Esophagus muscularis mucosa (tissue), 4 donors: ENCODE measurements around the gene TARDBP. TPM values are rescaled to one million over a fixed set of nuclear protein-coding genes. Genes with fewer than 3 reads are reported as not detected.

Experiments used
- DNase-seq: peaks from one replicate; pipeline ENCODE4 v3.0.0-alpha.2; 2017; ENCODE audit errors: extremely low spot score
- H3K27ac ChIP-seq, 4 donors: fragments of 200-600 bp; sonication (generic); replicated peaks in 1 of 4; 1 replicate in 3 of 4; 2 replicates in 1 of 4; pipeline ENCODE4 v1.5.1; 2016 to 2019; ENCODE audit warnings: mild to moderate bottlenecking in 1 of 4
- H3K27me3 ChIP-seq, 4 donors: fragments of 200-600 bp; sonication (generic); one replicate each; pipeline versions ENCODE4 v1.5.1 to v1.6.0; 2016 to 2019
- H3K36me3 ChIP-seq, 4 donors: fragments of 200-600 bp; sonication (generic); one replicate each; pipeline ENCODE4 v1.5.1; 2016 to 2019
- H3K4me1 ChIP-seq, 4 donors: fragments of 200-600 bp; sonication (generic); one replicate each; pipeline ENCODE4 v1.5.1; 2016 to 2019
- H3K4me3 ChIP-seq, 4 donors: fragments of 200-600 bp; sonication (generic); 1 replicate in 2 of 4; 2 replicates in 2 of 4; pipeline ENCODE4 v1.5.1; 2016 to 2019; ENCODE audit warnings: mild to moderate bottlenecking in 4 of 4, moderate library complexity in 1 of 4
- H3K9me3 ChIP-seq, 4 donors: fragments of 200-600 bp; sonication (generic); 1 replicate in 3 of 4; 2 replicates in 1 of 4; pipeline ENCODE4 v1.5.1; 2016 to 2019
- EP300 ChIP-seq: sonication (generic); formaldehyde crosslinking; IDR thresholded peaks from one replicate; pipeline ENCODE4 v1.6.1; 2017; ENCODE audit warnings: antibody characterized with exemption
- POLR2A ChIP-seq: fragments of 450-650 bp; IDR thresholded peaks from one replicate; pipeline ENCODE4 v1.6.1; 2017; ENCODE audit warnings: antibody characterized with exemption, moderate library complexity, mild to moderate bottlenecking, low read depth
- POLR2AphosphoS5 ChIP-seq, 2 donors: sonication (generic); formaldehyde crosslinking; IDR thresholded peaks; one replicate each; pipeline ENCODE4 v1.6.1; 2017; ENCODE audit warnings: antibody characterized with exemption in 2 of 2
- WGBS: methylation state at CpG from one replicate; pipeline ENCODE4 v1.1.5; 2018; 5-methylcytosine and 5-hydroxymethylcytosine counted together
- intact Hi-C: fragments of 100-400 bp; cut with DNase I; formaldehyde crosslinking; loops from one replicate; pipeline ENCODE4 v1.15.1; 2023
- total RNA-seq, 4 donors: library from RNA; depleted of rRNA; stranded (reverse); fragments of >200 nt; gene quantifications; one replicate each; pipeline versions ENCODE4 v1.1.0 to v1.2.1, GENCODE V29; 2016
- TF ChIP-seq, protein P1 (sequence below), 3 experiments: fragments of 200-600 bp in 2 of 3; fragments of 450-650 bp in 1 of 3; sonication (generic) in 2 of 3; IDR thresholded peaks; one replicate each; pipeline ENCODE4 v1.5.1; 2017 to 2019; ENCODE audit warnings: antibody characterized with exemption in 3 of 3, mild to moderate bottlenecking in 2 of 3, moderate library complexity in 1 of 3

TARDBP gene
- total RNA-seq, 4 donors from 2014 or later: 74.9 to 184 (median 137) TPM

DNA sequence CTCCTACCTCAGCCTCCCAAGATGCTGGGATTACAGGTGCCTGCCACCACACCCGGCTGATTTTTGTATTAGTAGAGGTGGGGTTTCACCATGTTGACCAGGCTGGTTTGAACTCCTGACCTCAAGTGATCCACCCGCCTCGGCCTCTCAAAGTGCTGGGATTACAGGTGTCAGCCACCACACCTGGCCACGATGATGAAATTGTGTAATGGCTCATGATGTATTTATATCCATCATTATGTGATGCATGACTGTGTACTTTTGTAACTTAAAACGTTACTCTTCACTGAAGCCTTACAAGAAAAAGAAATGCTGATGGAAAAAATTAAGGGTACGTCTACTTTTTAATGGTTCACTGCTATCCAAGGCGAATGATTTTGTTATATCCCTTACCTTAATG is 7.5 kb downstream of the TARDBP start:
- Histone ChIP-seq H3K27ac (no peak overlapping the region), H3K4me3 (no peak overlapping the region), H3K36me3 (peaks cover 91 to 100% (median 99%) of the 10 kb centered on the region in 4 donors), H3K27me3 (no peaks in the 10 kb centered on the region), H3K9me3 (no peaks in the 10 kb centered on the region), H3K4me1 (peaks cover 17 to 46% (median 27%) of the 10 kb centered on the region in 4 donors)
- TF ChIP-seq EP300 (no peak), POLR2AphosphoS5 (IDR thresholded peaks at IDR 0.05) (no peak), POLR2A (no peak)
- 83% methylated on average over 7 of the region's 7 CpGs for WGBS
- intact Hi-C loops: no loop called here
- DNase-seq: no peak

DNA sequence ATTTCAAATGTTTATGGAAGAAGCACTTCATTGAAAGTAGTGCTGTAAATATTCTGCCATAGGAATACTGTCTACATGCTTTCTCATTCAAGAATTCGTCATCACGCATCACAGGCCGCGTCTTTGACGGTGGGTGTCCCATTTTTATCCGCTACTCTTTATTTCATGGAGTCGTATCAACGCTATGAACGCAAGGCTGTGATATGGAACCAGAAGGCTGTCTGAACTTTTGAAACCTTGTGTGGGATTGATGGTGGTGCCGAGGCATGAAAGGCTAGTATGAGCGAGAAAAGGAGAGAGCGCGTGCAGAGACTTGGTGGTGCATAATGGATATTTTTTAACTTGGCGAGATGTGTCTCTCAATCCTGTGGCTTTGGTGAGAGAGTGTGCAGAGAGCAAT is 10.7 kb downstream of the TARDBP start:
- Histone ChIP-seq H3K4me1 (peaks cover 0 to 16% (median 1%) of the 10 kb centered on the region in 4 donors), H3K27me3 (no peaks in the 10 kb centered on the region), H3K4me3 (no peak overlapping the region), H3K27ac (no peak overlapping the region), H3K36me3 (peaks cover 72 to 100% (median 94%) of the 10 kb centered on the region in 4 donors), H3K9me3 (no peaks in the 10 kb centered on the region)
- WGBS: 89% methylated on average over 14 of the region's 14 CpGs
- DNase-seq: no peak
- TF ChIP-seq POLR2A (no peak), EP300 (no peak)
- intact Hi-C loops: no loop called here

DNA sequence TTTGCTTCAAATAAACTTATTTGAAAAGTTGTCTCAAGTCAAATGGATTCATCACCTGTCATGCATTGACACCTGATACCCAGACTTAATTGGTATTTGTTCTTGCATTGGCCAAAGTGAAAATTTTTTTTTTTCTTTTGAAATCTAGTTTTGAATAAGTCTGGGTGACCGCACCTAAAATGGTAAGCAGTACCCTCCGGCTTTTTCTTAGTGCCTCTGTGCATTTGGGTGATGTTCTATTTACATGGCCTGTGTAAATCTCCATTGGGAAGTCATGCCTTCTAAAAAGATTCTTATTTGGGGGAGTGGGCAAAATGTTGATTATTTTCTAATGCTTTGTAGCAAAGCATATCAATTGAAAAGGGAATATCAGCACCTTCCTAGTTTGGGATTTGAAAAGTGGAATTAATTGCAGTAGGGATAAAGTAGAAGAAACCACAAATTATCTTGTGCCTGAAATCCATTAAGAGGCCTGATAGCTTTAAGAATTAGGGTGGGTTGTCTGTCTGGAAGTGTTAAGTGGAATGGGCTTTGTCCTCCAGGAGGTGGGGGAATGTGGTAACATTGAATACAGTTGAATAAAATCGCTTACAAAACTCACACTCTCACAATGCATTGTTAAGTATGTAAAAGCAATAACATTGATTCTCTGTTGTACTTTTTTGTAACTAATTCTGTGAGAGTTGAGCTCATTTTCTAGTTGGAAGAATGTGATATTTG is 11.9 kb downstream of the TARDBP start:
- no peak overlapping the region for H3K27ac ChIP-seq
- no peak for DNase-seq
- intact Hi-C loops: no loop called here
- WGBS: 93% methylated on average over 3 of the region's 3 CpGs
- no peaks in the 10 kb centered on the region for H3K27me3 ChIP-seq
- TF ChIP-seq POLR2A (no peak), EP300 (no peak)
- TF ChIP-seq, protein P1, sequence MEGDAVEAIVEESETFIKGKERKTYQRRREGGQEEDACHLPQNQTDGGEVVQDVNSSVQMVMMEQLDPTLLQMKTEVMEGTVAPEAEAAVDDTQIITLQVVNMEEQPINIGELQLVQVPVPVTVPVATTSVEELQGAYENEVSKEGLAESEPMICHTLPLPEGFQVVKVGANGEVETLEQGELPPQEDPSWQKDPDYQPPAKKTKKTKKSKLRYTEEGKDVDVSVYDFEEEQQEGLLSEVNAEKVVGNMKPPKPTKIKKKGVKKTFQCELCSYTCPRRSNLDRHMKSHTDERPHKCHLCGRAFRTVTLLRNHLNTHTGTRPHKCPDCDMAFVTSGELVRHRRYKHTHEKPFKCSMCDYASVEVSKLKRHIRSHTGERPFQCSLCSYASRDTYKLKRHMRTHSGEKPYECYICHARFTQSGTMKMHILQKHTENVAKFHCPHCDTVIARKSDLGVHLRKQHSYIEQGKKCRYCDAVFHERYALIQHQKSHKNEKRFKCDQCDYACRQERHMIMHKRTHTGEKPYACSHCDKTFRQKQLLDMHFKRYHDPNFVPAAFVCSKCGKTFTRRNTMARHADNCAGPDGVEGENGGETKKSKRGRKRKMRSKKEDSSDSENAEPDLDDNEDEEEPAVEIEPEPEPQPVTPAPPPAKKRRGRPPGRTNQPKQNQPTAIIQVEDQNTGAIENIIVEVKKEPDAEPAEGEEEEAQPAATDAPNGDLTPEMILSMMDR (IDR thresholded peaks at IDR 0.05): no peak
- peaks cover 0 to 8% (median 0%) of the 10 kb centered on the region in 4 donors for H3K4me1 ChIP-seq
- H3K4me3 ChIP-seq: no peak overlapping the region
- H3K36me3 ChIP-seq: peaks cover 63 to 91% (median 83%) of the 10 kb centered on the region in 4 donors
- H3K9me3 ChIP-seq: no peaks in the 10 kb centered on the region

DNA sequence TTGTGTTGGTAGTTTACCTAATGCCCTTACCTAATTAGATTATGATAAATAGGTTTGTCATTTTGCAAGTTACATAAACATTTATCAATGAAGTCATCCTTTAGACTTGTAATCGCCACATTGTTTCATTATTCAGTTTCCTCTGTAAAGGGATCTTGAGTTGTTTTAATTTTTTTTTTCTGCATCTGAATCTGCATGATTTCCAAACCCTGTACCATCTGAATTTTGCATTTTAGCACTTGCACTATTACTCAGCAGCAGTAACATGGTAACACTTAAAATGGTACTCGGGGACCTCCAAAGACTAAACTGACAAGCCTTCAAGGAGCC is 12.4 kb downstream of the TARDBP start:
- Histone ChIP-seq H3K27ac (no peak overlapping the region), H3K4me3 (no peak overlapping the region), H3K36me3 (peaks cover 58 to 90% (median 81%) of the 10 kb centered on the region in 4 donors), H3K9me3 (no peaks in the 10 kb centered on the region), H3K4me1 (peaks cover 0 to 3% (median 0%) of the 10 kb centered on the region in 4 donors), H3K27me3 (no peaks in the 10 kb centered on the region)
- TF ChIP-seq POLR2AphosphoS5 (IDR thresholded peaks at IDR 0.05): no peak
- no peak for TF ChIP-seq POLR2A
- TF ChIP-seq, protein P1 (IDR thresholded peaks at IDR 0.05): no peak
- TF ChIP-seq EP300: no peak
- DNase-seq: no peak
- WGBS: 71% methylated on average over 2 of the region's 2 CpGs
- intact Hi-C loops: no loop called here

DNA sequence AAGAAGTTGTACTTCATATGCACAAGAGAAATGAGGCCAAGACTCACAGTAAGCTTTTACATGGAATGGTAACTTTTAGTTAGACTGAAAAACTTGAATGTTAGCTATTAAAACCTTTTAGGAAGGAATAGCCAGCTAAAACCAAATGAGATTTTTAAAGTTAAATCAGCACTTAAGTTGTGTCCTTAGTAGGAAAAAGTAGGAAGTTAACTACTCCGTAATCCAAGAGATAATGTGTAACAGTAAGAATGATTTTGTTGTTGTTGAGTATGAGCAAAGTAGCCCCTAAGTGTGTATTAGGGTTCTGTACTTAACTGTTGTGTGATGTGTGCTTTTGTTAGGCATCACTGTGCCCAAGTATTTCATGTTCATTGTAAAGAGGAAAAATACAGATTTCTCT is 13.2 kb downstream of the TARDBP start:
- no peak overlapping the region for H3K4me3 ChIP-seq
- no peak for DNase-seq
- H3K27me3 ChIP-seq: no peaks in the 10 kb centered on the region
- H3K4me1 ChIP-seq: peaks cover 0 to 3% (median 0%) of the 10 kb centered on the region in 4 donors
- intact Hi-C loops: no loop called here
- no peak for TF ChIP-seq EP300
- no peak overlapping the region for H3K27ac ChIP-seq
- no peaks in the 10 kb centered on the region for H3K9me3 ChIP-seq
- 71% methylated on average over 1 of the region's 1 CpG for WGBS
- peaks cover 50 to 90% (median 80%) of the 10 kb centered on the region in 4 donors for H3K36me3 ChIP-seq

DNA sequence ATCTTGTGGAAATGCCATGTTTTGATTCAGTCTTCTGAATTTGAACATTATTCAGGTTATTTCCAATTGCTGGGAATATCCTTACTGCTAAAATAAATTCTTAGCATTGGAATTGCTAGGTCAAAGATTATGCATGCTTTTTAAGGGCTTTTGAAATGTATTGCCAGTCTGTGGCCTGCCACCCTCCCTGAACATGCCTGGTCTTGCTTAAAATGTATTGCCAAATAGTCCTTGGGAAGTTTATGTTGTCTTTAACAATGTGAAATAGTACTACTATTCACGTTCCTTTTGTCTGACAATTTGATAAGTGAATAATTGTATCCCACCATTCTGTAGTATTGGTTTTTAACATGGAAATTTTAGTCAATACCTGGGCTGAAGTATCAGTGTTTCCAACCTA is 13.6 kb downstream of the TARDBP start:
- TF ChIP-seq POLR2A: no peak
- no peak for TF ChIP-seq EP300
- no peak for TF ChIP-seq POLR2AphosphoS5 (IDR thresholded peaks at IDR 0.05)
- TF ChIP-seq, protein P1 (IDR thresholded peaks at IDR 0.05): no peak
- DNase-seq: no peak
- intact Hi-C loops: no loop called here
- H3K4me1 ChIP-seq: peaks cover 0 to 3% (median 0%) of the 10 kb centered on the region in 4 donors
- no peak overlapping the region for H3K27ac ChIP-seq
- H3K36me3 ChIP-seq: peaks cover 46 to 90% (median 79%) of the 10 kb centered on the region in 4 donors
- no peak overlapping the region for H3K4me3 ChIP-seq
- H3K27me3 ChIP-seq: no peaks in the 10 kb centered on the region
- WGBS: 76% methylated on average over 1 of the region's 1 CpG
- no peaks in the 10 kb centered on the region for H3K9me3 ChIP-seq
